OCI-LY3 (cell line): ENCODE measurements around the gene ZPR1.

ENCODE experiments used
- EZH2phosphoT487 ChIP-seq: fragments of 200-600 bp; shearing (Covaris generic); IDR thresholded peaks from 2 replicates; pipeline ENCODE4 v1.6.1; 2018; ENCODE audit warnings: antibody characterized with exemption, mixed run types, low read depth
- TF ChIP-seq, protein P1 (sequence below): fragments of 200-600, 300-600 bp; sonication (generic); IDR thresholded peaks from 2 replicates; pipeline ENCODE4 v1.5.1; 2014; ENCODE audit warnings: antibody characterized with exemption, low read length, low read depth

DNA sequence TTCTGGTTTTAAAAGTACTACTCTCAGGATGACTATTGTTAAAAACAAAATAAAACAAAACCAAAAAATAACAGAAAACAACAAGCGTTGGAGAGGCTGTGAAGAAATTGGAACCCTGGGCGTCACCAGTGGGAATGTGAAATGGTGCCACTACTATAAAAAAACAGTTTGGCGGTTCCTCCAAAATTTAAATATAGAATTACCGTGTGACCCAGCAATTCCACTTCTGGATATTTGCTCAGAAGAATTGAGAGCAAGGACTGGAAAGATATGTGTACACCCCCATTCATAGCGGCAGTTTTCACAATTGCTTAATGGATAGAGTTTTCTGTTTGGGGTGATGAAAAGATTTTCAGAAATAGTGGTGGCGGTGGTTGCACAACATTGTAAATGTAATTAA, 26.7 kb upstream of the ZPR1 start:
- TF ChIP-seq, protein P1, sequence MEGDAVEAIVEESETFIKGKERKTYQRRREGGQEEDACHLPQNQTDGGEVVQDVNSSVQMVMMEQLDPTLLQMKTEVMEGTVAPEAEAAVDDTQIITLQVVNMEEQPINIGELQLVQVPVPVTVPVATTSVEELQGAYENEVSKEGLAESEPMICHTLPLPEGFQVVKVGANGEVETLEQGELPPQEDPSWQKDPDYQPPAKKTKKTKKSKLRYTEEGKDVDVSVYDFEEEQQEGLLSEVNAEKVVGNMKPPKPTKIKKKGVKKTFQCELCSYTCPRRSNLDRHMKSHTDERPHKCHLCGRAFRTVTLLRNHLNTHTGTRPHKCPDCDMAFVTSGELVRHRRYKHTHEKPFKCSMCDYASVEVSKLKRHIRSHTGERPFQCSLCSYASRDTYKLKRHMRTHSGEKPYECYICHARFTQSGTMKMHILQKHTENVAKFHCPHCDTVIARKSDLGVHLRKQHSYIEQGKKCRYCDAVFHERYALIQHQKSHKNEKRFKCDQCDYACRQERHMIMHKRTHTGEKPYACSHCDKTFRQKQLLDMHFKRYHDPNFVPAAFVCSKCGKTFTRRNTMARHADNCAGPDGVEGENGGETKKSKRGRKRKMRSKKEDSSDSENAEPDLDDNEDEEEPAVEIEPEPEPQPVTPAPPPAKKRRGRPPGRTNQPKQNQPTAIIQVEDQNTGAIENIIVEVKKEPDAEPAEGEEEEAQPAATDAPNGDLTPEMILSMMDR, result no peak
- TF ChIP-seq EZH2phosphoT487, result no peak
